RCC 7860 (cell line): Measurements from ENCODE around the gene EFCAB6.

Experiments
- DNase-seq: peaks from one replicate; pipeline ENCODE4 v3.0.0-alpha.2; 2015; ENCODE audit warnings: low spot score
- FAIRE-seq: peaks from 2 replicates; lab custom pipeline; 2012; peaks lifted over from hg19 to GRCh38; lab: Jason Lieb, UNC

EFCAB6 gene

DNA sequence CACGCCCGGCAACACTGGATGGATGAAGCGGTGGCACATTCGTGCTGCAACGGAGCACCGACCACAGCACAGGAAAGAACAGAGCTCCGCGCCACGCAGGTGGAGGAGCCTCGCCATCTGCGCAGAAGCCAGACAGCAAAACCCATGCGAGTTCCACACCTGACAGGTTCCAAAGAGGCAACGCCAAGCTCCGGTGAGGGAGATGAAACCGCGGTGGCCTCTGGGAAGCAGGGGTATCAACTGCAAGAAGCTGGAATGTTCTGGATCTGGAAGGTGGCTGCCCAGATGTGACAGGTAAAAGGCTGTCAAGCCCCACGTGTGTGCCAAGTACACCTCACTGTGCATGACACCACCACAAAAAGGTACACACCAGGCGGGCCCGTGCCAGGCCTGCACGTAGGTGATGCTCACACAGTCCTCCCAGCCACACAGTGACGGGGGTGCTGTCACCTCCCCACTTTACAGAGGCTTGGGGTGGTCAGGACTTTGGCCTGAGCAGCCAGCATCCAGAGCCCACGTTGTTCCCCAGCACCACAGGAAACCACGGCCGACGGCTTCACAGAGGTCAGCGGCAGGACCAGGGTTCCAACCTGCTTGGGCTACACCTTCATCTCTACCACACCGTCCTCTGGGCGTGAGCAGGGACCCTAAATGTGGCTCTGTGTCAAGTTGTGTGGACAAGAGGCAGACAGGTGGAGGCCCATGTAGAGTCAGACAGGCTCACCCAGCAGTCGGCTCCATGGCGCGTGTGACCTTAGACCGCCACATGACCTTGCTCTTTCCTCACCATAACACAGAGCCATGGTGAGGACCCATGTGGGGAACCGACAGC, 19.7 kb upstream of the EFCAB6 start:
- DNase-seq (no peak), FAIRE-seq (no peak)

DNA sequence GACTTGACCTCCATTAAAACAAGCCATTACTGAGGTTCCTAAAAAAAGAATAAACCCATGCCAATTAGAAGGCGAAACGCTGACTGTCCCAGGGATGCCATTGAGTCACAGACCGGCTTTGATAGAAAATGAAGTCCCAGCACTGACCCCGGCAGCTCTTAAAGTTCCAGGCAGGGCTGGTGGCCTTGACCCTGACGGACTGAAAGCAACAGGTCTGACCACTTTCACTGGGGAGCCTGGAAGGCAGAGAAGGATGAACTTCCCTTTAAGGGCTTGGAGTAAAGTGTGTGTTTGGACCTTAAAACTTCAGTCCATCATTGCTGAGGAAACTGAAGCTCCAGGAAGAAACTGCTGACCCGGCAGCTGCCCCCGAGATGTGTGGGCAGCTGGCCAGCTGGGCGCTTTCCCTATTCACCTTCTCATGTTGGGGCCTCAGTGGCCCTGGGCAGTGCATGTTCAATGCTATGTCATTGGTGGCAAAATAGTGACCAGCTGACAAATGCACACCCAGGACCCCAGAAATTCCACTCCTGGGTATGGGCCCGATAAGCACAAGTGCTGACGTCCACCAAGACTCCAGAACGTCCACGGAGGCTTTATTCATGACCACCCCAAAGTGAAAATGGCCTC, 18.9 kb upstream of the EFCAB6 start:
- FAIRE-seq, result no peak
- DNase-seq, result no peak

DNA sequence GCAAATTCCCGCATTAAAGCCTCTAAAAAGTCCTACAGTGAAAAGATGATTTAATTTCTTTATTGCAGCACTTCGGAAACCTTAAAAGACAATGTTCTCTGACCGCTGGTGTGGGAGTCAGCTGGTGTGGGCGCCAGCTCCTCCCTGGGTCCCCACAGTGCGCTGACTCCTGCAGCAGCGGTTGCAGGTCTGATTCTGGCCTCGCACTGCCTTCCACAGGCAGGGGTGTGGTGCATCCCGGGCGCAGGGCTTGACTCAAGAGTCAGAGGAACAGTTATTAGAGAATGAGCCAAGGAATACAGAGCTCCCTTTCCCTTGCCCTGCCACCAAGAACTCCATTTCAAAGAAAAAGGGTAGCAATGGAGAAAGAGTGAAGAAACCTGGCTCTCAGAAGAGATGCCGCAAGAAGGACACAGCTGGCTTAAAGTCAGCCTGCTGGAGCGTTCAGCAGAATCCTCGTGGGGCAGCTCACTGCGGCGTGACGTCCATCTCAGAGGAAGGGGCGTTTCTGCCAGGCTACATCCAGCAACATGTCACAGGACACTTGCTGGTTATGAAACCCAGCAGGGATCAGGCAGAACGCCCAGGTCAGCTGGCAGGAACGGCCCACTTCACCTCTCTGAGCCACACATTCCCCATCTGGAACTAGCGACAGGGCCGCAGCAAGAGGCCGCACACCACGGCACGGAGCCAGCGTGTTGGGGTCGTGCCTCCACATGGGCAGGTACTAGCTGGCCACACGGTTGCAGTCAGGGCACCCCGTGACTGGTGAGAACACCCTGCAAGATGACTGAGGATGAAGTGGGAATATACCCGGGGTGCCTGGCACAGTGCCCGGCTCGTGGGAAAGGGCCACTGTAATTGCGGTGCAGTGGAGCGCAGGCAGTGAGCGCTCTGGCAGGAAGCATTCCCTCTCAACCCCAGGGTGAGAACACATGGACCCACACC, 18.1 kb upstream of the EFCAB6 start:
- DNase-seq (no peak), FAIRE-seq (no peak)

DNA sequence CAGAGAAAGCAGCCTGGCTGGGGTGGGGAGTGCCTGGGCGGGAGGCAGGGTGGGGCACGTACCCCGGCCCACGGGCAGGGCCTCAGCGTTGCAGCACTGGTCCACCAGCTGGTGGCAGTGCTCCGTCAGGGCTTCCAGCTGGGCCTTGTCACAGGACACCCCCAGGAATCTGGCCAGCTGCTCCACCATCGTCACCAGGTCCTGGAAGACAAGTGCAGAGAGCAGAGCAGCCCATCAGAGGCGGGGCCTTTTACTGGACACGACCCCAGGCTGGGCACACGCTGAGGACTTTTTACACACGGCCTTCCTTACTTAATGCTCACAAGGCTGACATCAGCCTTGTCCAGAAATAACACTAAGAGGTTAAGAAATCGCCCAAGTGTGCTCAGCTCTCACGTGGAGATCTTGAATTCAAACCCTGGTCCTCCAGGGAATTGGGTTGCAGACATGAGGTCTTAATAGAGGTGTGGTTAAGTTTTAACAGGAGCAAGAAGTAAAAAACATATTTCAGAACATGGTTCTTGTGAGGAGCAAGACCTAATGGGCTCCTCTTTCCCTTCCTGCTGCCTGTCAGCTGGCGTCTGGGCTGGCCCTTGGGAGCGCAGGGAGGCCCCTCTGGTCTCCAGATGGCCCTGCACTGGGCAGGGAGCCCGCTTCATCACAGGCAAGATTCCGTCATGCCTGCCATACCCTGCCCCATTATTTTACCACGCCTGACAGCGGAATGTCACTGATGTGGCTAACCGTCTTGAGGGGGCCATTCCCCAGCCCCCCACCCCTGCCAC, 17.1 kb upstream of the EFCAB6 start:
- FAIRE-seq (no peak), DNase-seq (no peak)

DNA sequence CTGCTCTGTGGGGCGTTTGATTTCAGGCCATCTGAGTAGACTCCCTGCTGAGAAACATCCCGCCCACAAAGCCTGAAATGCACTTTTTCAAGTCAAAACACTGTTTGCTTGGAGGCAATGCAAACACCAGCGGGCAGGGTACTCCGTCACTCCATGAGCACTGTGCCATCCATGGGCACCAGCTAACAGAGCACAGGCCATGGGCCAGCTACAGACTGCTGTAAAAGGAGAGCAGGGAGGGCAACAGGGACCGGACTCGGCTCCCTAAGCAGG, 16.6 kb upstream of the EFCAB6 start:
- DNase-seq (no peak), FAIRE-seq (no peak)

DNA sequence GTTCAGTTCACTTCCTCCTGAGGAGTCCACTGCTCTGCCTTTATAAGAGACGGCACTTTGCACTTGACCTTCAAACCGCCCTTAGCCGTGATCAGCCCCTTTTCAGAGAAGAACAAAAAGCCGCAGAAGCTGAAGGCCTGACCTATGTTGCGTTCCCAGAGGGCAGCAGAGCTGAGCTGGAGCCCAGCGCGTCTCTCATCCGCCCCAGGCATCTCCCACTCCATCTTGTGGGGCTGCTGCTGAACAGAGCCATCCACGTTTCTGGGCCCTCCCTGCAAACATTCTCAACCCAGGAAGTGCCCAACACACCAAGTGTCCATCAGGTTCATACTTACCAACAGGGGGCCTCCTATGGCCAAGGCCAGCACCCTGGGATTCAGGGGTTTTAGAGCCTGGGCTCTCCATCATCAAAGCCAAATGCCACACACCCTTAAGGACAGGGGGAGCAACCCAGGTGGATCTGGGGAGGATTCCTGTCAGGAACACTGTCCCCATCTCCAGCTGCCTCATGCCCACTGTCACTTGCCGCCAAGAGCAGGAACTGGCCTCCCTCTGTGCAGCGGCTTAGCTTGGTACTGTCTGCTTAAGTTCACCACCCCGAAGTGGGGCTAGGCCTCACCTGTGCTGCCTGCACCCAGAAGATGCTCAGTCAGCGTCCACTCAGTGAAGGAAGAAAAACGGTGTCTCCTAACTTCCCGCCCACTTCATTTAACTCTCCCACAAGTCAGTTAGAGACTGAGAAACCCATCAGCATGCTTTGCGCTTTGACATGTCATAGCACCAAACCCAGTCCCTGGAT, 16.0 kb upstream of the EFCAB6 start:
- FAIRE-seq, result no peak
- DNase-seq, result no peak

DNA sequence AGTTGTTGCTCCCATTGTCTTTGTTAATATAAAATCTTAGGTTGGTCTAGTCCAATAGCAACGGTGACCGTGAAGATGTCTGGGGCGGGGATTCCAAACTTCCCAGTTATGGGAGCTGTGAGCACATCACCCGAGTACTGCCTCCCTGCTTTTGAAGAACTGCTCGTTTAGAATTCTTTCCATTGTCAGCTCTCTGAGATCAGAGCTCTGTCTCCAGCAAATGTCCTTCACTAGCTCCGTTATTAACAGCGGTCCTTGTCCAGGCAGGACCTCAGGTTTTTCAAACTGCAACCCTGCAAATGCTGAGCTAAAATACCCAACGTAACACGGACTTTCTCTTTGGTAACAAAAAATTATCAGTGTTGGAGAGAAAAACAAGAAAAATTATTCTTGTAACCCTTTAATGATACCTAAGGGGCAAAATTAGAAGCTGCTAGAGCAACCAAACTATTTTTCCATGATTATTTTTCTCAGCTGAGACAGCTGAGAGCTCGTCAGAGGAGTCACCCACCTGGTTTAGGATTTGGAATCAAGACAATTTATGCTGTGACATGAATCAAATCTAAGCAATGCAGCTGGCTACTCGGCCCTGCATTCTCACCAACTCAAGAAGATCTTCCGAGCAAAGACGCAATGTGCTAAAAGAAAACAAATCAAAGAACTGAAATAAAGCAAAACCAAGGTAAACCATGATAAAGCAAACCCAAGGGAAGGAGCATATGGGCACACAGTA, 15.1 kb upstream of the EFCAB6 start:
- DNase-seq, result no peak
- no peak for FAIRE-seq

DNA sequence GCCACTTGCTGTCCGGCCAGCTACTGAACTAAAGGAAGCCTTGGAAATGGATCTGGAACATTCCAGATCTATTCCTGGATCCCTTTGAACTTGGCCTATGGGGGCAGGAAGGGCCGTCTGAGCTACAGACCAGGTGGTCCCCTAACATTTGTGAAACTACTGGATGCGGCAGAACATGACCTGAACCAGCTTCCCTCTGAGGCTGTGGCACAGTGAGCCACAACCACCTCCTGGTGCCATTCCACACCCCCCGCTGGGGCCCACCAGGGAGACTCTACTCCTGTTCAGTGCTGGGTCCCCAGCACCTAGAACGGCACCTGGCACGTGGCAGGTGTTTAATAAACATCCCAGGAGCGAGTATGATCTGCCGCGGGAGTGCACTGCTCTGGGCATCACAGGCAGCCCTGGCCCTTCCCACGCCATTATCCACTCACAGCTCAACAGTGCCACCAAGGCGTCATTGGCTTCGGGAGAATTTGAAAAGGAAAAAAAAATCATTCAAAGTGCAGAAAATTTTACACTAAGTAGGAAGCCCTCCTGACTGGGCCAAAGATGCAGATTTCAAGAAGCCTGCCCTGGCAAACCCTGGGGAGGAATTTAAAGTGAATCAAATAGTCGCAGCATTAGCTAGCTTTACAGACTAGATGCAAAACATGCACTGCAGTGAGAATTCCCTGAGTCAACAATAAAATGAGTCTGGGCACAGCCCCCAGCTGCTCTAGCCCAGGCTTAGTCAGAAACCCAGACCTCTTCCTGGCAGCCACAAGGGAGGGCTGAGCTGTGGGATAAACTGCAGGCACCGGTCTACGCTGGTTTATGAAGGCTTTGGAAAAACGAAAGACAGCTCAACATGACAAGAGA, 14.3 kb upstream of the EFCAB6 start:
- FAIRE-seq, result peak; percentile 67

DNA sequence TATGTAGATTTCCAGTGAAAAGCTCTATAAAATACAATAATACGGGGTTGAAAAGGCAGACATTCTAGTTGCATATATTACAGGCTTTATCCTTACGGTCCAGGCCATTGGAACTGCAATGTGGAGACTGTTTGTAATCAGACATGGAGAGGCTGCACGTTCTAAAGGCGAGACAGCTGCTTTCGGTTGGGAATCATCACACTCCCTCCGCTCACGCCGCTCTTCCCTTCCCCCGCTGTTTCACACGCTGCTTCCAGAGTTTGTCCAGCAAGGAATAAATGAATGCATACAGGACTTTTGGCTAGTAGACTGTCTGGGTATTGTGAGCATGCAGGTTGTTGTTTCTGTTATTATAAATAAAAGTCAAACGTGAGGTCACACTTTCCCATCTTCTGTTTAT, 13.5 kb upstream of the EFCAB6 start:
- DNase-seq, result no peak
- no peak for FAIRE-seq

More for the DNA sequence above, 14.3 kb upstream of the EFCAB6 start:
- DNase-seq, result peak; percentile 64

DNA sequence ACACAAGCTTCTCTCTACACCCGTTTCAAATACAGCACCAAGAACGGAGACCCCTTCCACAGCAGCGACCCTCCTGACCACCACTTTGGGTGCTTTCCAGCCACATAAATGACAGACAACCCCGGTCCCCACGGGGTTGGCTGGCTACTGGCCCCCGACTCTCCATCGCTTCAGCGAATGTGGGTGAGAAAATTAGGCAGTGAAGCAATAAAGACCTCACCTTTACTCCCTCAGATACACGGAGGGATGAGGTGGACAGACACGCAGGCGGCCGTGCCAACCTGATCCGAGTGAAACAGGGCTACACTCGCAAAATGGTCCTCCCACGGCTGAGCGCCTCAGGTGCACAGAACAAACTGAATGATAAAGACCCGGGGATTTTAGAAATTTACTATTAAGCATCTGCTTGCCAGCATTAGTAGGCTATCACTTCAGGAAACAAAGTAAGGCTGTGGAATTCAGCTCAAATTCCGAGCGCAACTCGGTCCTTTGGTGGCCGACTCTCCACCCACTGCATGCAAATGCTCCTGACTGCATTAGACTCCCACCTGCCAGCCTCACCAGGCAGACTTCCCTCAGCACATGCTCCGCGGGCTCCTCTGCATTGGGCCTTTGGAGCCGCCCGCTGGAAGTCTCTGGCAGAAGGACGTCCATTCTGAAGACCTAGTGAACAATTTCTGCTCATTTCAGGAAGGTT, 12.8 kb upstream of the EFCAB6 start:
- FAIRE-seq (no peak), DNase-seq (no peak)

DNA sequence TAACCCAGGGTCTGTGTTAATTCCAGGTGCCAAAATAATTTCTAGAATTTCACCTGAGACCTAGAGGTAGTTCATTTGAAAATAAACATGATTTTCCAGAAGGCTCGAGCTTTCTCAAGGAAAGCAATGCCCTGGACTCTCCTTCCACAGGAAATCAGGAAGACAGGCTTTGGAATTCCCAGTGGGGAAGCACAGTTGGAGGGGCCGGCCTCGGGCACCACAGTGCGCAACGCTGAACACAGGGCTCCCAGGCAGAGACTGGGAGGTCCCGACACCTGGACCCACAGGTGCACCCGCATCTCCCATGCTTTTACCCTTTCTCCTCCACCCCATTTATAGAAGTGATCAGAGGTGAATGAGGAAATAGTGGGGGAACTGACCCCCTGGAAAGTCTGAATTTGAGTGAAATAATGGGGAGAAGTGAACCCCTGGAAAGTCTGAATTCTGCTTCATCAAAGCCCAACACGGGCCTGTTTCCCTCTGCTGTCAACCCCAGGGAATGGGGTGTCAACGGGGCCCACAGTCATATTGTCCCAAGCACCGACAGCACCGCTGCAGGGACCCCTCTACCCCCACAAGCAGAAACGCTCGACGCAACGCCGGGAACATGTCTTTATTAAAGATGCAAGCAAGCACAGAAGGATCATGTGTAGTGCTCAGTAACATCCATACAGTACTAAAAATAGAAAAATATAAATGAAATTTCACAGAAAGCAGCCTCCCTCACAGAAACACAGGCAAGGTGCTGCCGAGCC, 12.0 kb upstream of the EFCAB6 start:
- DNase-seq (no peak), FAIRE-seq (no peak)

DNA sequence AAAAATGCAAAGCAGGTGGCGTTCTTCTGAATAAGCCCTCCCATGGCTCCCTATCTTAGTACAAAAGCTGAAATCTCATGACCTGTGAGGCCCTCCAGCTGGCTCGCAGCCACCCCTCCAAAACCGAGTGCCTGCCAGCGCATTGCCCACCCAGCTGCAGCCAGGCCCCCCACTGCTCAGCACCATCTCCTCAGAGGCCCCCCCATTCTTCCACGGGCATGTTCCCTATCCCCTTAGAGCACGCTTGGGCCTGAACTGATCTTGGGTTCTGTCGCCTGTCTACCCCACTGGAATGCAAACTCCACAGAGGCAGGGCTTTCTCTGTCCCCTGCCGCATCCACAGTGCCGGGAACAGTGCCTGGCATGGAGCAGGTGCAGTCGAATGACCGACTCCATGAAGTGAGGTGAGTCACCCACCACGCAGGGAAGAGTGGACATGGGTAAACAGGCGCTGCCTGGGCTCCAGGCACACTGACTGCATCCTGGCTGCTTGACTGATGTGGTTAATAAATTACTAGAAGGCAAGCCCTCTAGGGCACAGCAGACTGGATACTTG, 11.3 kb upstream of the EFCAB6 start:
- FAIRE-seq (peak; percentile 87), DNase-seq (peak; percentile 77)

DNA sequence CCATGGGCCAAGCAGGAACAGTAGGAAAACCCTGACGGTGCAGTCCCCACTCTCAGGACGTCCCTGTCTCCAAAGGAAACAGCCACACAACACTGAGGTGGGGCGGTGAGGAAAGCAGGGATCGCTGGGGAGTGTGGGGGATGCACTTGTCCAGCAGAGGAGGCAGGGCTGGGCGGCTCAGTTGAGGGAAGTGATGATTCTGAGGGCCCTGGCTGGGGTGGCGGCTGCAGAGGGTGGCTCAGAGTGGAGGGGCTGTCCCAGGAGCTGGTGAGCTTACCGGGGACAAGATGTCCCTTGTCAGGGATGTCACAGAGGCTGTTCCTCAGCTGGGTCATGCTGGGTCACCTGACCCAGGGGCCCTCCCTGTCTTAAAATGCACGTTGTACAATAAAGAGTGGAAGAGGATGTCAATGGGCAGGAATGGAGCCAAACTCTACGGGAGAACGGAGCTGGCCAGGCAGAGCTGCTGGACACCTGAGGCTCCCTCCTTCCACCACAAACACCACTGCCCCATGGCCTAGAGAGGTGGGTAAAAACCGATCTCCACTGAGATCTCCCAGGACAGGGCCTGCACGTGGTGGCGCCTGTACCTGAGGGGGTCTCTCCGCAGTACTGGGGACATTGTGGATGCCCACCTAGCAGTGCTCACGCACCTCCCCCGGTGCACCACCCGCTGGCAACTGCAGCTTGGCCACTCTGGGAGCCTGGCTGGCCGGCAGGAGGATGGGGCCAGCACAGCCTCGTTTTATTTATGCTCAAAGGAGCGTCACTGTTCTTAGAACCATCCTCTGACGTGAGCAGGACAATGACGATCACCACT, 9.7 kb upstream of the EFCAB6 start:
- no peak for DNase-seq
- FAIRE-seq, result no peak

DNA sequence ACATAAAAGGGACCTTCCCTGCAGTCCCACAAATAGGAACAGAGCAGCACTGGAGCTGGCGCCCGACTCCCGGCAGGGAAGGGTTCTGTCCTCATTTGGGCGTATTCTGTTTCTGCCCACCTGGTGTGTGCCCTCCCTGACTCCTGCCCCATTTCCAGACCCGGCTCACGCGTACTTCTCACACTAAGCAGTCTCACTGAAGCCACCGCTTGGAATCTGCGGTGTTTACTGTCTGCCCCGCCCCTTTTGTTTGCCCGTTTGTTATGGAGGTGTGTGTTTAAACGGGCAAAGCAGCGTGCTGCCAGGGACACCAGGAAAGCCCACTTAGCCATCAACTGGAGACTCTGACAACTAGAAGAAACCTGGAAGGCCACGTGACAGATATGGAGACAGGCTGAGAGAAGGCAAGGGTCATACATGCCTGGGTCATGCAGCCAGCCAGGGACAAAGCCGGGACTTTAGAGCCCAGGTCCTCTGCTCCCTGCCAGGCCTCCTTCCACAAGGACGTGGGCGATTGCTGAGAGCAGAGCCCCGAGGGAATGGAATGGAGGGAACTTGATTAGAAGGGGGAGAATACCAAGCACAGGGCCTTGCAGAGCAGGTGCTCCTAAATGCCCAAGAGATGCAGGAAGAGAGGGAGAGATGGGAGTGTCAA, 8.7 kb upstream of the EFCAB6 start:
- no peak for FAIRE-seq
- no peak for DNase-seq

DNA sequence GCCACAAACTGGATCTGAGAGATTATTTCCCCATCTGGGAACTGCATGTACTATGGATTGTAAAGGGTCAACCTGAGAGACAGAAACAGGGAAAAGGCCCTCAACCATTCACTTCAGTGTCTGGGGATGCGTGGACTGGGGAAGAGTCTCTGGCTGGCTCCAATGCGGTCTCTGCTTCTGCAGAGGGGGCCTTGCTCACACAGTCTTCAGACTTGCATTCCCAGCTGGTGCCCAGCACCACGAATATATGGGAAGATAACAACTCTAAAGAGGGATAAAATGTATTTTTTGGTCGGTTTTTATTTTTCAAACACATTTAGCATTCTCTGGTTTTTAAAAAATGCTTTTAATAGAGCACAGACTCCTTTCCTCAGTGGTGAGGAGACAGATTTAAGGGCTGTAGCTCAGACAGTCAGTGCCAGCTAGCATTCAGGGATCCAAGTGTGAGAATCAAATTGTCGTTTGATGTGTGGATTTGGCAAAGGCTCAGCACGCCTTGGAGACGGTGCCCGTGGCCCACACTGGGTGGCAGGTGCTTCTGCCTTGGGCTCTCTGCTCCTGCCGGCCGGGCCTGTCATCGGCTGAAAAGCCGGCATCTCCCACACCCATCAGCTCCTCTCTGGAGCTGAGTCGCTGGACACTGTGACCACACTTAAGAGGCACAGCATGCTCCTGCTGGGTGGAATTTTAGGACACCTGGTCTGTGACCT, 8.0 kb upstream of the EFCAB6 start:
- DNase-seq (no peak), FAIRE-seq (no peak)
